ENCODE measurements around the gene PTPRN2.

The PTPRN2 gene

DNA sequence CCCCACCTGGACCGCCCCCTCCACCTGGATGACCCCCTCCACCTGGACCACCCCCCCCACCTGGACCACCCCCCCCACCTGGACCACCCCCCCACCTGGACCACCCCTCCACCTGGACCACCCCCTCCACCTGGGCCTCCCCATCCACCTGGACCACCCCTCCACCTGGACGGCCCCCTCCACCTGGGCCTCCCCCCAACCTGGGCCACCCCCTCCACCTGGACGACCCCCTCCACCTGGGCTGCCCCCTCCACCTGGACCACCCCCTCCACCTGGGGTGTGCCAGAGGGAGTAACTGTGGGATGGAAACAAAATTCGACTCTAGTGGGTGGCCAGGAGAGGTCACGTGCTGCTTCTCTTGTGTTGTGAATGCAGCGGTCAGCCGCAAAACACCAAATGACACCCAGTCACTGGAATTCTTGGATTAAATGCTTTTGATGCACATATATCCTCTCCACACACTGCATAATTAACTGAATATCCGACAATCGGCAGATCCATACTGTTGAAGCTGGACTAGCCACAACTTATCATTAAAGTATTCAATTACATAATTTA lies 316.7 kb downstream of the PTPRN2 start:
- TF ChIP-seq GATA3 (IDR thresholded peaks at IDR 0.05; ENCODE audit: low read depth, low read length), result no peak
- TF ChIP-seq GATA2 (IDR thresholded peaks at IDR 0.05; ENCODE audit: low read depth, low read length), result no peak

DNA sequence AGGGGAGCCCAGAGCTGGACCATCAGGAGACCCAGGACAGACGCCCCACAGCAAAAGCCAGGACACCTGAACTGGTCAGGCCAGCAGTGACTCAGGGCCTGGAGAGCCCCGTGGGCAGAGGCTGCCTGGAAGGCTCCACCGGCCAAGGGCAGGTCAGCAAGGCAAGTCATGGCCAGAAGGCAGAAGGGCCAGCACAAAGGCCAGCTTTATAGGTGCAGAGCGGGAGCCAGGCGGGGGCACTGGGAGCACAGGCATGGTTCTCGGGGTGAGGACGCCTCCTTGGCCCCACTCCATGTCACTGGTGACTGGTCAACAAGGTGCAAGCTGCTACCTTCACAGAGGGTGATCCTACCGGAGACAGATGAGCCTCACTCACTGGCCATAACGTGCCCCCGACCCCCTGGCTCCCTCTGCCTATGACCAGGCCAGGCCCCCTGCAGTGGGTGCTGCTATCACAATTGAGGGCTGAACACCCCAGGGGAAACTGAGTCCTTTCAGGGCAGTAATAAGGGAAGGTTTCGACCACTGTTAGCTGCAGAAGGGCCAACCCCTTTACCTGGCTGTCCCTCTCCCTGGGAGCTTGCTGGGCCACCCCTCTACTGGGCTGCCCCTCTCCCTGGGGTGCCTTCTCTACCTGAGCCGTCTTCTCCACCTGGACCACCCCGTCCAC lies 317.4 kb downstream of the PTPRN2 start:
- TF ChIP-seq GATA3 (IDR thresholded peaks at IDR 0.05; ENCODE audit: low read depth, low read length) (no peak), GATA2 (IDR thresholded peaks at IDR 0.05; ENCODE audit: low read depth, low read length) (no peak)

DNA sequence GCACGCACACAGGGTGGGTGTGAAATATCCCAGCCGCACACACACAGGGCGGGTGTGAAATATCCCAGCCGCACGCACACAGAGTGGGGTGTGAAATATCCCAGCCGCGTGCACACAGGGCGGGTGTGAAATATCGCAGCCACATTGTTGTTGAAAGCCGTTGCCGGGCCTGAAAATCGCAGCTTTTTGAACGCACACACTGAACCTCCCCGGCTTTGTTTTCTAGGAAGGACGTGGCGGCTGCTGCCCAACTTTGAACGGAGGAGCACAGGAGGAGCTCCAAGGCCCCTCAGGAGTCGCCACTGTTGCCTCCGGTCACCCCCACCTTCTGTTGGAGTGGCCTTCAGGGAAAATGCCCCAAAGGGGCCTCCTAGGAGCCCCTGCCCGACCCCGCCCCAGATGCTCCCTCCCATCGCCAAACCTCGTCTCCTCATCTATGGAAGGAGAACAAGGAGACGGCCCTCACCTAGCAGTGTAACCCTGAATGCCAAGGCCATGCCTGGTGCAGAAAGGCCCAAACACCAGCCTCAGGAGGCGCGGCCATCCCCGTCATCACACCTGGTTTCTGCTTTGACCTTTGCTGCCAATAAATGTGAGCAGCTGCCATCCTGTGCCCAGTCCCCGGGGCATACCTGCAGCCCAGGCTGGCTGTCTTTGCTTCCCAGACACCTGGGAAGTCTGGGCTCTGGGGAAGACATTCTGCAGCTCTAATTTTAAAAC lies 318.6 kb downstream of the PTPRN2 start:
- TF ChIP-seq GATA2 (IDR thresholded peaks at IDR 0.05; ENCODE audit: low read depth, low read length) (no peak), GATA3 (IDR thresholded peaks at IDR 0.05; ENCODE audit: low read depth, low read length) (no peak)

DNA sequence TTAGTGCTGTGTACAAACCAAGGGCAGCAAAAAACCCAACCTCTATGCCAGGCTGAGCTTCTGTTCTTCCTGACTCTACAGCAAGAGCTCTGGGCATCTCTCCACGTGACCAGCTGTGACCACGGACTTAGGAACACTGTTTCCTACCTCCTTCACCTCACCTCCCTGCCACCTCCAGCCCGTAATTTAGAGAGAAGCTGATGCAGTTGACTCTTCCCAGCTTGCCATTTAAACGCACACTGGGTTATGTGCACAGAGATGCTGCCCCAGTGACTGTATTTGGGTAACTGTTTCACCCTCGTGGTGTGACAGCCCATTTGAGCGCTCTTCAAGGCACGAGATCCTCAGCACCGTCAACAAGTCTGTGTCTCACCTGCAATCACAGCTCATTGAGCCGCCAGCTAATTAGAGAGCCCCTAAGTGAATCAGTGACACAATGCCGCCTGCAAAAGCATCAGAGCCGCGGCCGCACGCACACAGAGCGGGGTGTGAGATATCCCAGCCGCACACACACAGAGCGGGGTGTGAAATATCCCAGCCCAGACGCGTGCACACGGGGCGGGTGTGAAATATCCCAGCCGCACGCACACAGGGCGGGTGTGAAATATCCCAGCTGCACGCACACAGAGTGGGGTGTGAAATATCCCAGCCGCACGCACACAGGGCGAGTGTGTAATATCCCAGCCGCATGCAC lies 319.7 kb downstream of the PTPRN2 start:
- TF ChIP-seq GATA2 (IDR thresholded peaks at IDR 0.05; ENCODE audit: low read depth, low read length), result no peak
- no peak for TF ChIP-seq GATA3 (IDR thresholded peaks at IDR 0.05; ENCODE audit: low read depth, low read length)

DNA sequence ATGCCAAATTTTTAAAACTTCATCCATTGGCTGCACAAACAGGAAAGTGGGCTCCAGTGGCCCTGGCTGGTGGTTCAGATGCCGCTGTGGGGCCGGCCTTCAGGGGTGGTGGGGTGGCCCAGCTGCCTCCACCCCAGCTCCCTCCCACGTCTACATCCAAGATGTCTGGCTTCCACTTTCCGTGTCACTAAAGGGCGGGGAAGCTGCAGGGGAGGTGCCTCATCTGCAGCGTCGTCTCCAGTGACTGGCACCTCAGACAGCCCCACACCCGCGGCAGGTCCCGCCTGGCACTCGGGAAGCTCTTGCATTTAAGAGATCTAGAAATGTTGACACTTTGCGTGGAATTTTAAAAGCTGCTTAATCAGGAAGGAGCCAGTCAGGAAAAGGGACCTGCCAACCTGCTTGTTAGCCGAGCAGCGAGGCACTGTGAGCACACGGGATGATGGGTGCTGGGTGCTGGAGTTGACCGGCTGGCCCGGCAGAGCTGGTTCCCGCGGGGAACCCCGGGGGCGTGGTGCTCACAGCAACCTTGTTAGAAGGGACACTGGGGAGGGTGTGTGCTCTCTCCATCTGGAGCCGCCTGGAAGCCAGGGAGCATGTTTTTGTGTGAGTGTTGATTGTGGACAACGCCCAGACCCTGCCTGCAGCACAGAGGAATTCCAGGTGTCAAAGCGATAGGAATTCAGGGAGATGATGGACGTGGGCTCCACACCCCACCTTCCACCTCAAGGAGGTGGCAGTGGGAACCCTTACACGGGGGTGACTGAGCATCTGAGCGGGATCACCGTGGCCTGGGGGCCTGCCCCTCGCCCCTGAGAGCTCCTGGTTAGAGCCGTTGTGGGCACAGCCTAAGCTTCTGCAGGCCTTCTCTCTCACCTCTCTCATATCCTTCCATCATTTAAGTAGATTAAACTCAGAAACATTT lies 320.5 kb downstream of the PTPRN2 start:
- TF ChIP-seq GATA2 (IDR thresholded peaks at IDR 0.05; ENCODE audit: low read depth, low read length), result no peak
- TF ChIP-seq GATA3 (IDR thresholded peaks at IDR 0.05; ENCODE audit: low read depth, low read length), result no peak

DNA sequence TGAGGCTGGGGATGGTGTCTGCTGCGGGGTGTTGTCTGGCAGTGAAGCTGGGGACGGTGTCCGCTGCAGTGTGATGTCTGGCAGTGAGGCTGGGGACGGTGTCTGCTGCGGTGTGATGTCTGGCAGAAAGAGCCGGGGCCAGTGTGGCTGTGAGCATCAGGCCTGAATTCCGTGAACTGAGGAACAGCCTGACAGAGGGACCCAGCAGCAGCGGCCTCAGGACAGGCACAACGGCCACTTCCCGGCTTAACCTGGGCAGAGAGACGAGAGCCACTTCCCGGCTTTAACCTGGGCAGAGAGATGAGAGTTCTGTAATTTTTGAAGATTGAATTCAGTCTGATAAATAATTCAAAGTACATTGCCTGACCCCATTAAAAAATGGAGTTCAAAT lies 321.2 kb downstream of the PTPRN2 start:
- TF ChIP-seq GATA3 (IDR thresholded peaks at IDR 0.05; ENCODE audit: low read depth, low read length), result no peak
- no peak for TF ChIP-seq GATA2 (IDR thresholded peaks at IDR 0.05; ENCODE audit: low read depth, low read length)

DNA sequence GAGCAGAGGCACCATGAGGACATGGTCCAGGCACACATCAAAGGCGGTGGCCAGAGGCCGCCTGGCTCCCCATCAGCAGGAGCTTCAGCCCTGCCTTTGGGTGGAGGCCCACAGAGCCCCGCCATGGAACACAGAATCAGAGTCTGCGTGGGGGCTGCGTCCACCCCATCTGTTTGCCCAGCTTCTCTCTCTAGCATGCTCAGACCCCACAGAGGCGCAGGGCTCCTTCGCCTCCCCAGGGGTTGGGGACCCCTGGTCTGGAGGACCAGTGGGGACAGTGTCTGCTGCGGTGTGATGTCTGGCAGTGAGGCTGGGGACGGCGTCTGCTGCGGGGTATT lies 321.9 kb downstream of the PTPRN2 start:
- no peak for TF ChIP-seq GATA2 (IDR thresholded peaks at IDR 0.05; ENCODE audit: low read depth, low read length)
- TF ChIP-seq GATA3 (IDR thresholded peaks at IDR 0.05; ENCODE audit: low read depth, low read length), result no peak

DNA sequence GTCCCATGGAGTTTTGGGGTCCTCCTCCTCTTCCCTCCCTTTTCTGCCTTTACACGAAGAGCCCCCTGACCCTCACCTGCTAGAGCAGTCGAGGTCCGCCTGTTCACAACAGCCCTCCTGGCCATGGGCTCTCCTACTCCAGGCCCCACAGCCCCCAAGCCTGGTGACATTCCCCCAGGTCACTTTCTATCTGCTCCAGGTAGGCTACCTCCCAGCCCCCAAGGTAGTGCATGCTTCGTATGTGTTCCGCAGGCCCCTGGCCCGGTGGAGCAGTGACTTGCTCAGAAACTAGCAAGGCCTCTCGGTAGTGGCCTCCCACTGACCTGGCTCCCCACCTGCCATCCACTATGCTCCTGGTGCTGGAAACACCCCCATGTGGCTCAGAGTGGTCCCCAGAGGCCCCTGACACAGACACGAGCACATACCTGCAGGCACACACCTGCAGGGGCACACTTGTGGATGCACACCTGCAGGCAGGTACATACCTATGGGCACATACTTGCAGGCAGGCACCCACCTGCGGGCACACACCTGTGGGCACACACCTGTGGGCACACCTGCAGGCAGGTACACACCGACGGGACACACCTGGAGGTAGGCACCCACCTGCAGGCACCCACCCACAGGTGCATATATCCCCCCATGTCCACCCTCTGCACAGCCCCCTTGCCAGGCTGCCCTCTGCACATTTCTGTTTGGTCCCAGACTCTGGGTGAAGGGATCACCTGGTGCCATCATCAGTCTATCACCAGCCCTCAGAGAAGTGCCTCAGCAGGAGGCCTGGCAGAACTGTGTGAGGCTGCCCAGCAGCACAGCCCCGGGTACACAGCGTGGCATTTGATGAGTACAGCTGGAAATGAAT lies 322.5 kb downstream of the PTPRN2 start:
- TF ChIP-seq GATA3 (IDR thresholded peaks at IDR 0.05; ENCODE audit: low read depth, low read length), result no peak
- TF ChIP-seq GATA2 (IDR thresholded peaks at IDR 0.05; ENCODE audit: low read depth, low read length), result no peak

DNA sequence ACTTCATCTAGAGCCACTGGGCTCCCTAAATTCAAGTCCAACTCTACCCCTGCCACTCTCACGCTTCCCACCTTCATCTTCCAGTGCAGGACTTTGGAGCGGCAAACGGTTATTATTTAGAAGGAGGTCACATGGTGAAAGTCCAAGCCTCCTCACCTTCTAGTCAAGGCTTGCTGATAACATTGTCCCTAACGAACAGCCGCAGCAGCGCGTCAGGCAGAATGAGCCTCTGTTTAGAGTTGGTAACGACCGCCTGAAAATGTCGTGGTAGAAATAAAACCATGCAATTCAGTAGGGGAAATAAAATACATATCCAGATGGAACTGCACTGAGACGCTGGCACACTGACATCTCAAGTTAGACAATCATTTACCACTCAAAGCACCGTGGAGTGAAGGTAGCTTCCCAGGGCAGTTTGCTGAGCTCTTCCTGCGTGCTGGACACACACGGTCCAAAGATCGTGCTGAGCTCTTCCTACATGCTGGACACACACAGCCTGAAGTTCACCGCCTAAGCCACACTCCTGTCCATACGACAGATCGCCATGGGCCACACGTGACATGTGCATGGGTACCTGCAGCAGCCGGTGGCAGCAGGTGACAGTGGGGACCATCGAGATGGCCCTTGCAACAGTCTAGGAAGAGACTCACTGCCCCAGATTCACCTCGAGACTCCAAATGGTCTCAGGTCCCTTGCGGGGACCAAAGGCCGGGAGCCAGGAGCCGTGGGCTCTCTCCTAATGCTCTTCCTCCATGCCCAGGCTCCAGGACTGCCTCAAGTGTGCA lies 323.5 kb downstream of the PTPRN2 start:
- TF ChIP-seq GATA3 (IDR thresholded peaks at IDR 0.05; ENCODE audit: low read depth, low read length), result no peak
- TF ChIP-seq GATA2 (IDR thresholded peaks at IDR 0.05; ENCODE audit: low read depth, low read length), result no peak

DNA sequence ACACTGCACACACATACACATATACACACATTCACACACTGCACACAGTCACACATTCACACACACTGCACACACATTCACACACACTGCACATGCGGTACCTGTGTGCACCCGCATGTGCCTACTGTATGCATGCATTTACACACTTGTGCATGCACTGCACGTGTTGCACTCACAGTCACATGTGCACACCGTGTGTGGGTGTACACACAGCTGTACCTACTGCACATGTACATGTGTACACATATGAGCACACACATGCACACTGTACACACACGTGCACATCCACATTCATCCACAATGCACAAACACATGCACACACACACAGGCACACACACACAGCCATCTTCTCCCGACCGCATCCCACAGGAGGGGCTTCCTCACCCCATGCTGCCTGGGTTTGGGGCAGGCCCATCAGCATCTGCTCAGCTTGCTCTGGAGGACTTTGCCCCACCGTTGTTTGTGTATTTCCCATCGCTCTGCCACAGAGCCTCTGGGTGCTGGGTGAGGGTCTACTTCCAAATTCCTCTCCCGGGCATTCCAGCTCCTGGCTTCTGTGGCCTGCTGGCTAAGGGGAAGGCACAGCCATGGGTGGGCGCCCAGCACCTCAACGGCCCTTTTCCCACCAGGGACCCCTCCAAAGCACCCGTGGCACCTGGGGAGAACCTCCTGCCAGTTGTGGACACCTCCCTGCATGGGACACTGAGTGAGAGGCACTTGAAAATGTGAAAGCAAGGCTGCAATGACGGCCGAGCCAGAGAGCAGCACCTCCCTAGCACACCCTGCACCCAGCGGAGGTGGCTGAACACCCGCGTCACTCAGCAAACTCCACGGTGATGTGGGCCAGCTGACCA lies 324.3 kb downstream of the PTPRN2 start:
- TF ChIP-seq GATA2 (IDR thresholded peaks at IDR 0.05; ENCODE audit: low read depth, low read length) (no peak), GATA3 (IDR thresholded peaks at IDR 0.05; ENCODE audit: low read depth, low read length) (no peak)

Measured in SH-SY5Y (cell line).